AG09309 (cell line): Measurements from ENCODE around the gene MRPL12.

Source experiments
- DNase-seq: peaks from one replicate; pipeline ENCODE4 v3.0.0-alpha.2; 2010; ENCODE audit warnings: low read depth
- H3K4me3 ChIP-seq: 2 replicates; pipeline ENCODE4 v1.5.1; 2011; ENCODE audit warnings: mild to moderate bottlenecking, low read depth, low read length, moderate library complexity; ENCODE audit not compliant: control insufficient read depth
- TF ChIP-seq, protein P1 (sequence below): IDR thresholded peaks from 2 replicates; pipeline ENCODE4 v1.5.1; 2011; ENCODE audit warnings: mild to moderate bottlenecking, low read depth, low read length, inconsistent platforms; ENCODE audit not compliant: insufficient read depth, control insufficient read depth; ENCODE audit errors: missing control alignments

Gene MRPL12

DNA sequence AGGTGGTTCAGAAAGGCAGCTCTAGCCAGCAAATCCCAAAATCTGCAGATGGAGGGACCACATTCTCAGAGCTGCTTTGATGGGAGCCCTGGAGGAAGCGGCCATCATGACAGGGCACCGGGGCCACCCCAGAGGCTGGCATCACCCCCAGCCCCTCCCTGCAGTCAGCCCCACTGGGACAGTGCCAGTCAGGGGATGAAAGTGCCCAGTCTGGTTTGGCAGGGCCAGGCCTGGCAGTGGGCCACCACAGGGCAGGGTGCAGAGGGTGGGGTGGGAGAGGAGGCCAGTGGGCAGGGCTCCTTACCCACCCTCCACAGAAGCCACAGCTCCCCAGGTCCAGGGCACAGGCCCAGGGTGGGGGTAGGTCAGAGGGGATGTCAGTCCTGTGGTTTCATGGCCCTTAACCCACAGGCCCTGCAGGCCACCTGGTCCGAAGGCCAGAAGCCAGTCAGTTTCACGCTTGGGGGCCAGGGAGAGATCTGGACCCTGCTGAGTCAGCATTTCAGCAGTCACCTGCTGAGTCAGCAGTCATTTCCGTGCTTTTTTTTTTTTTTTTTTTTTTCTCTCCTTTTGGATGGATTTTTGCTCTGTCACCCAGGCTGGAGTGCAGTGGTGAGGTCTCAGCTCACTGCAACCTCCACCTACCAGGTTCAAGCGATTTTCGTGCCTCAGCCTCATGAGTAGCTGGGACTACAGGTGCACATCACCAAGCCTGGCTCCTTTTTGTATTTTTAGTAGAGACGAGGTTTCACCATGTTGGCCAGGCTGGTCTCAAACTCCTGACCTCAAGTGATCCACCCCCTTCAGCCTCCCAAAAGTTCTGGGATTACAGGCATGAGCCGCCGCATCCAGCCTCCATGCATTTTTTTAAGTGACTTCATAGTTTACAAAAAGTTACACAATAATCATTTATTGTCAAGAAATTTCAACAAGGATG is 19.3 kb downstream of the MRPL12 start:
- no peak overlapping the region for H3K4me3 ChIP-seq
- TF ChIP-seq, protein P1, sequence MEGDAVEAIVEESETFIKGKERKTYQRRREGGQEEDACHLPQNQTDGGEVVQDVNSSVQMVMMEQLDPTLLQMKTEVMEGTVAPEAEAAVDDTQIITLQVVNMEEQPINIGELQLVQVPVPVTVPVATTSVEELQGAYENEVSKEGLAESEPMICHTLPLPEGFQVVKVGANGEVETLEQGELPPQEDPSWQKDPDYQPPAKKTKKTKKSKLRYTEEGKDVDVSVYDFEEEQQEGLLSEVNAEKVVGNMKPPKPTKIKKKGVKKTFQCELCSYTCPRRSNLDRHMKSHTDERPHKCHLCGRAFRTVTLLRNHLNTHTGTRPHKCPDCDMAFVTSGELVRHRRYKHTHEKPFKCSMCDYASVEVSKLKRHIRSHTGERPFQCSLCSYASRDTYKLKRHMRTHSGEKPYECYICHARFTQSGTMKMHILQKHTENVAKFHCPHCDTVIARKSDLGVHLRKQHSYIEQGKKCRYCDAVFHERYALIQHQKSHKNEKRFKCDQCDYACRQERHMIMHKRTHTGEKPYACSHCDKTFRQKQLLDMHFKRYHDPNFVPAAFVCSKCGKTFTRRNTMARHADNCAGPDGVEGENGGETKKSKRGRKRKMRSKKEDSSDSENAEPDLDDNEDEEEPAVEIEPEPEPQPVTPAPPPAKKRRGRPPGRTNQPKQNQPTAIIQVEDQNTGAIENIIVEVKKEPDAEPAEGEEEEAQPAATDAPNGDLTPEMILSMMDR = no peak
- no peak for DNase-seq

DNA sequence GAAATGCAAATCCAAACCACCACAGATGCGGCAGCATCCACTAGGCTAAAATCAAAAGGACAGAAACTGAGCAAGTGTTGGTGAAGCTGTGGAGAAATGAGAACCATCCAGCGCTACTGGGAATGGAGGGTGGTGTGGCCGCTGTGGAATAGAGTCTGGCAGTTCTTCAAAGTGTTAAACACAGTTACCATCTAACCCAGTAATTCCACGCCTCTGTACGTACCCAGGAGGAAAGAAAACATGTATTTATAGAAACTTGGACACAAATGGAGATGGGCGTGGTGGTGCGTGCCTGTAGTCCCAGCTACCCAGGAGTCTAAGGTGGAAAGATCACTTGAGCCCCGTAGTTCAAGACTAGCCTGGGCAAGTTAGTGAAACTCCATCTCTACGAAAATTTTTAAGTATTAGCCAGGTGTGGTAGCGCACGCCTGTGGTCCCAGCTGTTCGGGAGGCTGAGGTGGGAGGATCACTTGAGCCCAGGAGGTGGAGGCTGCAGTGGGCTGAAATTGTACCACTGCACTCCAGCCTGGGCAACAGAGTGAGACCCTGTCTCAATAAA is 20.6 kb downstream of the MRPL12 start:
- TF ChIP-seq, protein P1 = no peak

GRCh38 chr17:81725439-81725838 is 22.3 kb downstream of the MRPL12 start:
- DNase-seq = no peak
- TF ChIP-seq, protein P1 = no peak

More for the DNA sequence above, 20.6 kb downstream of the MRPL12 start:
- no peak overlapping the region for H3K4me3 ChIP-seq
- no peak for DNase-seq

GRCh38 chr17:81726004-81726403 is 22.8 kb downstream of the MRPL12 start:
- TF ChIP-seq, protein P1 = no peak
- DNase-seq = no peak
- no peak overlapping the region for H3K4me3 ChIP-seq

More at GRCh38 chr17:81725439-81725838, 22.3 kb downstream of the MRPL12 start:
- H3K4me3 ChIP-seq = no peak overlapping the region

DNA sequence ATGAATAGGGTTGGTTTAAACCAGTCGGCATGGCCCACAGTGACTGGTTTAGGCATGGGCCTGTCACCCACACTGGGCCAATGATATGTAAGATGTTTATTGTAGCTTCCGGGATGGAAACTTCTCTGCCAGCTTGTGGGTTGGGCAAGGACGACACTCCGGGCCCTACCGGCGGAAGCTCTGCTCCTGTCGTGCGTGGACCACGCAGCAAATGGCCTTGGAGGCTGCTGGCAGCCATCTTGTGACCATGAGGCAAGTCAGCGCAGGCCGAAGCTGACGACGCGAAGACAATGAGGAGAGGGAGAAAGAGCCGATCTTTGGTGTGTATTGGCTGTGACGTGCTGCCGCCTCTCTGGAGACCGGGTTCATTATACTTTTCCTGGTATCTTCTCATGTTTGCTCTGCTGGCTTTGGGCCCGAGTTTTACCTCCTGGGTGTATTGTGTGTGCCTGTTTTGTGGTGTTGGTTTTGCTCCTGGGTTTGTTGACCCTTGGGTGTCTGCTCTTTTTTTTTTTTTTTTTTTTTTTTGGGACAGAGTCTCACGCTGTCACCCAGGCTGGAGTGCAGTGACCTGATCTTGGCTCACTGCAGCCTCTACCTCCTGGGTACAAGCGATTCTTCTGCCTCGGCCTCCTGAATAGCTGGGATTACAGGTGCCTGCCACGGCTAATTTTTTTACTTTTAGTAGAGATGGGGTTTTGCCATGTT is 24.3 kb downstream of the MRPL12 start:
- TF ChIP-seq, protein P1 = no peak
- no peak for DNase-seq
- no peak overlapping the region for H3K4me3 ChIP-seq

DNA sequence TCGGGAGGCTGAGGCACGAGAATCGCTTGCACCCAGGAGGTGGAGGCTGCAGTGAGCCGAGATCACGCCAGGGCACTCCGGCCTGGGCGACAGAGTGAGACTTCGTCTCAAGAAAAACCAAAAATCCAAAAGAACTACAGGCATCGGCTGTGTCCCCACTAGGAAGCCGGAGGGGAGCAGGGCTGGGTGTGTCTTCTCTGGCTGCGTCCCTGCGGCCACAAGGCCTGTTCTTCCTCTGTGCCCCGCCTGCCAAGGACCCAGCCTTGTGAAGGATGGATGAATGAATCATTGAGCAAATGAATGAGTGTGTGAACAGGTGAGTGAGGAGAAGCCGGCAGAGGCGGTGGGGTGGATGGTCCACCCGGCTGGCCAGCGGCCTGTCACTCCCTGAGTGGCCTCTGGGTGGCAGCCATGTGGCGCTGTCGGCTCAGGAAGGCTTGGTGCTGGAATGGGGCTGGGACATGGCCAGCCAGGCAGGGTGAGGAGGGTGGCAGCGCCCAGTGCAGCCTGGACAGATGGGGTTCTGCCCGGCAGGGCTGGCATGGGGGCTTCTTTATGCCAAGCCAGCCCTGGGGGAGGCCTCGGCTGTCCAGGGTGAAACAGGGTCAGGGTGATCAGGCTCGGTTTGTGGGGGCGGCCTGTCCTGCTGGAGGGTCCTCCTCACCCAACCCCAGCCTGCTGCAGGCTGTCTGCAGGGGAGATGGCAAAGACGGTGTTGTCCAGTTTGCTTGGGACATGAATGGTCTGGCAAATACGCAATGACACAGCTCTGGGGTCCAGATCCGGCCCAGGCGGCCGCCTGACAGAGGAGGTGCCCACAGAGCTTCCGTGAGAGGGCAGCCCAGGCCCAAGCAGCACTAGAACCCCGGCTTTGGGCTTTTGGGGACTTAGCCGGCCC is 30.6 kb downstream of the MRPL12 start:
- no peak overlapping the region for H3K4me3 ChIP-seq
- DNase-seq = no peak
- TF ChIP-seq, protein P1 = peak; percentile 94
